ENCODE data around the gene TAS2R60.

DNA sequence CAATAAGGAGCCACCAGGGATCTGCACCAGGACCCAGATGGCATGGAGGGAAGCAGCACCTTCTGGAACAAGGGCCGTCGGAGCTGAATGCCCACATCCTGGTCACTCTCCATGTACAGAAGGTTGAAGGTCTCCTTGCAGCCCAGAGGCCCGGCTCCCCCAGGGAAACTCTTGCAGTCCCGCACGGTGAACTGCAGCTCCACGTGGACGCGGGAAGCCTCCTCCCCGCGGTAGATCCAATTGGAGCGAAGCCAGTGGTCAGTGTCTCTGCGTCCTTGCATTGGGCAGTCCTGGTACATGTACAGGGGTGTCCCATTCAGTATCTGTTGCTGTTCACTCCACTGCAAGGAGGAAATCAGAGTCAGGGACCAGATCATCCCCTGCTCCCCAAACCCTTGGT lies 42.0 kb upstream of the TAS2R60 start:
- TF ChIP-seq POLR2A (IDR thresholded peaks at IDR 0.05): no peak
- TF ChIP-seq, protein P1, sequence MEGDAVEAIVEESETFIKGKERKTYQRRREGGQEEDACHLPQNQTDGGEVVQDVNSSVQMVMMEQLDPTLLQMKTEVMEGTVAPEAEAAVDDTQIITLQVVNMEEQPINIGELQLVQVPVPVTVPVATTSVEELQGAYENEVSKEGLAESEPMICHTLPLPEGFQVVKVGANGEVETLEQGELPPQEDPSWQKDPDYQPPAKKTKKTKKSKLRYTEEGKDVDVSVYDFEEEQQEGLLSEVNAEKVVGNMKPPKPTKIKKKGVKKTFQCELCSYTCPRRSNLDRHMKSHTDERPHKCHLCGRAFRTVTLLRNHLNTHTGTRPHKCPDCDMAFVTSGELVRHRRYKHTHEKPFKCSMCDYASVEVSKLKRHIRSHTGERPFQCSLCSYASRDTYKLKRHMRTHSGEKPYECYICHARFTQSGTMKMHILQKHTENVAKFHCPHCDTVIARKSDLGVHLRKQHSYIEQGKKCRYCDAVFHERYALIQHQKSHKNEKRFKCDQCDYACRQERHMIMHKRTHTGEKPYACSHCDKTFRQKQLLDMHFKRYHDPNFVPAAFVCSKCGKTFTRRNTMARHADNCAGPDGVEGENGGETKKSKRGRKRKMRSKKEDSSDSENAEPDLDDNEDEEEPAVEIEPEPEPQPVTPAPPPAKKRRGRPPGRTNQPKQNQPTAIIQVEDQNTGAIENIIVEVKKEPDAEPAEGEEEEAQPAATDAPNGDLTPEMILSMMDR (IDR thresholded peaks at IDR 0.05): no peak

All from Peyer's patch (tissue), 4 donors.